SK-N-SH (cell line): ENCODE results near the gene FRRS1L. TPM values are rescaled to one million over a fixed set of nuclear protein-coding genes. Genes with fewer than 3 reads are reported as not detected.

Source experiments
- CTCF ChIA-PET: fragments of 300-600, 350-600 bp; formaldehyde crosslinking; extraction: SDS; loops from one replicate; lab custom pipeline; 2021; lab: Yijun Ruan, JAX
- POLR2A ChIA-PET: fragments of 350-600 bp; sonication (Branson Sonifier 250); formaldehyde crosslinking; extraction: SDS; loops from one replicate; lab custom pipeline; 2020; ENCODE audit warnings: antibody characterized with exemption, inconsistent platforms; lab: Yijun Ruan, JAX
- DNase-seq: peaks from one replicate; pipeline ENCODE4 v3.0.0; 2012
- H2AFZ ChIP-seq: fragments of 200-600 bp; sonication (generic); 2 replicates; pipeline ENCODE4 v1.8.1; 2016; ENCODE audit warnings: antibody characterized with exemption, mild to moderate bottlenecking, low read depth
- H3F3A ChIP-seq: fragments of 200-600 bp; sonication (generic); replicated peaks from 2 replicates; pipeline ENCODE3; 2016; ENCODE audit warnings: antibody characterized with exemption, mild to moderate bottlenecking; ENCODE audit not compliant: insufficient read depth
- H3K27ac ChIP-seq, 2 experiments: fragments of 200-500 bp in 1 of 2; fragments of 200-600 bp in 1 of 2; sonication (Bioruptor generic) in 1 of 2; sonication (generic), shearing (Covaris generic) in 1 of 2; 2 replicates each; pipeline versions ENCODE4 v1.5.1 to v1.6.1; 2014 to 2016; ENCODE audit warnings: low read depth in 2 of 2, inconsistent platforms in 1 of 2, low read length in 1 of 2, mild to moderate bottlenecking in 1 of 2, mixed read lengths in 1 of 2
- H3K27me3 ChIP-seq: fragments of 200-600 bp; sonication (generic), shearing (Covaris generic); 2 replicates; pipeline ENCODE4 v1.6.1; 2016; ENCODE audit warnings: mixed run types; ENCODE audit not compliant: insufficient read depth
- H3K36me3 ChIP-seq, 2 experiments: fragments of 200-500 bp in 1 of 2; fragments of 200-600 bp in 1 of 2; sonication (Bioruptor generic) in 1 of 2; sonication (generic) in 1 of 2; replicated peaks in 1 of 2; 2 replicates each; pipeline versions ENCODE3 to v1.5.1; 2014 to 2016; ENCODE audit warnings: low read length in 1 of 2, mild to moderate bottlenecking in 1 of 2; ENCODE audit not compliant: insufficient read depth in 2 of 2, control insufficient read depth in 1 of 2
- H3K4me1 ChIP-seq, 2 experiments: fragments of 200-500 bp in 1 of 2; fragments of 200-600 bp in 1 of 2; sonication (Bioruptor generic) in 1 of 2; sonication (generic), shearing (Covaris generic) in 1 of 2; 2 replicates each; pipeline versions ENCODE4 v1.5.1 to v1.6.1; 2014 to 2016; ENCODE audit warnings: low read depth in 1 of 2, low read length in 1 of 2, mixed run types in 1 of 2; ENCODE audit not compliant: insufficient read depth in 2 of 2, control insufficient read depth in 1 of 2
- H3K4me2 ChIP-seq: fragments of 200-600 bp; sonication (generic), shearing (Covaris generic); 2 replicates; pipeline ENCODE4 v1.6.1; 2017; ENCODE audit warnings: mixed run types
- H3K4me3 ChIP-seq, 2 experiments: fragments of 200-500 bp in 1 of 2; fragments of 200-600 bp in 1 of 2; sonication (Bioruptor generic) in 1 of 2; sonication (generic), shearing (Covaris generic) in 1 of 2; 2 replicates each; pipeline versions ENCODE4 v1.5.1 to v1.8.1; 2014 to 2016; ENCODE audit warnings: low read depth in 2 of 2, inconsistent platforms in 1 of 2, low read length in 1 of 2, mild to moderate bottlenecking in 1 of 2, mixed read lengths in 1 of 2, moderate library complexity in 1 of 2
- H3K79me2 ChIP-seq: fragments of 200-600 bp; sonication (generic); 2 replicates; pipeline ENCODE4 v1.8.1; 2017; ENCODE audit warnings: mild to moderate bottlenecking; ENCODE audit not compliant: insufficient read depth
- H3K9ac ChIP-seq: fragments of 200-600 bp; sonication (generic); 2 replicates; pipeline ENCODE4 v1.6.1; 2017; ENCODE audit warnings: mixed run types
- H3K9me2 ChIP-seq: fragments of 200-600 bp; sonication (generic); 2 replicates; pipeline ENCODE4 v1.6.1; 2017; ENCODE audit warnings: mixed run types
- H3K9me3 ChIP-seq: fragments of 200-600 bp; sonication (generic); 2 replicates; pipeline ENCODE4 v1.6.1; 2017; ENCODE audit warnings: mixed run types, mild to moderate bottlenecking, moderate library complexity
- H4K20me1 ChIP-seq: fragments of 200-600 bp; sonication (generic); 2 replicates; pipeline ENCODE4 v1.6.1; 2017; ENCODE audit warnings: mild to moderate bottlenecking, mixed run types; ENCODE audit not compliant: insufficient read depth
- CHD2 ChIP-seq: fragments of 150-350 bp; IDR thresholded peaks from 2 replicates; pipeline ENCODE4 v1.6.1; 2018; ENCODE audit warnings: low read length; ENCODE audit not compliant: partially characterized antibody
- ELF1 ChIP-seq: IDR thresholded peaks from 2 replicates; pipeline ENCODE4 v1.4.0; 2012
- EP300 ChIP-seq, 2 experiments: IDR thresholded peaks; 2 replicates each; pipeline versions ENCODE4 v1.4.0 to v1.6.1; 2012; ENCODE audit warnings: borderline replicate concordance in 1 of 2, low read depth in 1 of 2, low read length in 1 of 2
- EZH2phosphoT487 ChIP-seq: fragments of 200-600 bp; sonication (generic); IDR thresholded peaks from 2 replicates; pipeline ENCODE4 v1.6.1; 2017; ENCODE audit warnings: low read depth, mixed run types, mild to moderate bottlenecking, antibody characterized with exemption, moderate library complexity, borderline replicate concordance
- FOXJ3 ChIP-seq: sonication (generic); formaldehyde crosslinking; IDR thresholded peaks from 2 replicates; pipeline ENCODE4 v1.5.1; 2020; ENCODE audit warnings: mild to moderate bottlenecking, missing genetic modification reagents
- JUND ChIP-seq: IDR thresholded peaks from 2 replicates; pipeline ENCODE4 v1.4.0; 2012
- MEF2A ChIP-seq: IDR thresholded peaks from 2 replicates; pipeline ENCODE4 v1.4.0; 2012; ENCODE audit warnings: low read depth, borderline replicate concordance
- NFIC ChIP-seq: IDR thresholded peaks from 2 replicates; pipeline ENCODE4 v1.4.0; 2012; ENCODE audit warnings: borderline replicate concordance
- POLR2AphosphoS5 ChIP-seq: IDR thresholded peaks from 2 replicates; pipeline ENCODE4 v1.6.1; 2012; ENCODE audit warnings: low read depth, low read length
- RAD21 ChIP-seq: IDR thresholded peaks from 2 replicates; pipeline ENCODE4 v1.6.1; 2012; ENCODE audit warnings: mild to moderate bottlenecking, low read length
- RCOR1 ChIP-seq: fragments of 150-350 bp; IDR thresholded peaks from 2 replicates; pipeline ENCODE4 v1.6.1; 2017; ENCODE audit warnings: antibody characterized with exemption, low read length
- RXRA ChIP-seq: IDR thresholded peaks from 2 replicates; pipeline ENCODE4 v1.4.0; 2012; ENCODE audit warnings: low read depth, mild to moderate bottlenecking, borderline replicate concordance
- SIN3A ChIP-seq: IDR thresholded peaks from 2 replicates; pipeline ENCODE4 v1.6.1; 2012; ENCODE audit warnings: low read depth, mild to moderate bottlenecking, low read length, moderate library complexity, borderline replicate concordance
- SMC3 ChIP-seq: IDR thresholded peaks from 2 replicates; pipeline ENCODE4 v1.6.1; 2012; ENCODE audit warnings: low read depth, low read length, improper control_type of control experiment
- TCF12 ChIP-seq: IDR thresholded peaks from 2 replicates; pipeline ENCODE4 v1.4.0; 2012
- YY1 ChIP-seq: IDR thresholded peaks from 2 replicates; pipeline ENCODE4 v1.4.0; 2012; ENCODE audit warnings: low read depth, mild to moderate bottlenecking
- polyA plus RNA-seq, 3 experiments: library from polyadenylated mRNA; depleted of rRNA; stranded (reverse); fragments of >200 nt; gene quantifications; 2 replicates each; pipeline ENCODE4 v1.2.3, GENCODE V29; 2012
- TF ChIP-seq, protein P1 (sequence below): fragments of 150-350 bp; IDR thresholded peaks from 2 replicates; pipeline ENCODE4 v1.6.1; 2016; ENCODE audit warnings: mild to moderate bottlenecking, low read depth, low read length
- TF ChIP-seq, protein P2 (sequence below): fragments of 150-350 bp; IDR thresholded peaks from 2 replicates; pipeline ENCODE4 v1.6.1; 2017; ENCODE audit warnings: antibody characterized with exemption, low read length, low read depth, borderline replicate concordance
- TF ChIP-seq, protein P3 (sequence below): IDR thresholded peaks from 2 replicates; pipeline ENCODE4 v1.4.0; 2012; ENCODE audit warnings: low read depth, borderline replicate concordance
- TF ChIP-seq, protein P4 (sequence below): IDR thresholded peaks from 2 replicates; pipeline ENCODE4; 2012

FRRS1L gene
- polyA plus RNA-seq, 1 of the 3 experiments (the other 2 are of a cell fraction), result 3.7 TPM

DNA sequence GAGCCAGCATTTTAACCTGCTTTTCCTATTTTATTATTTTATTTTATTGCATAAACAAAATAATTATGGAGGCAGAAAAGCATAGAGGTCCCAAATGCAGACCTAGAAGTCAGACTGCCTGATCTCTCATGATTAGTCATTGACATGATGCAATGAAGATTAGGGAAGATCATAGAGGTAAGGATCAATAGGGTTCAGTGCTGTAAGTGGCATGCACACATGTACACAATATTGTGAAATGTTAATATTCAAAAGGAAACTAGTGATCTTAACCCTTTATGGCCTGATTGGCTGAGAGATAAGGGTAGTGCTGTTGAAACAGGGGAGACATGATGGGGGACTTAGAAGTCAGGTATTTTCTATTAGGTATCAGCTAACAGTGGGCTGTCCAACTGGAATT lies 1.1 kb upstream of the FRRS1L start:
- DNase-seq, result no peak
- Histone ChIP-seq H3F3A (no peaks in the 10 kb centered on the region), H3K4me1 (peaks cover 0 to 10% of the 10 kb centered on the region in 2 experiments; a peak in 1 of 4 replicates), H3K27ac (no peak overlapping the region), H3K79me2 (no peaks in the 10 kb centered on the region), H3K9me3 (no peaks in the 10 kb centered on the region), H3K9ac (no peak overlapping the region), H3K4me2 (no peak overlapping the region), H3K4me3 (no peak overlapping the region), H4K20me1 (no peaks in the 10 kb centered on the region), H2AFZ (no peak overlapping the region), H3K36me3 (no peaks in the 10 kb centered on the region), H3K27me3 (0 out of 2 replicates have a peak, but pooled peaks cover 5% of the 10 kb centered on the region), H3K9me2 (no peaks in the 10 kb centered on the region)
- POLR2A ChIA-PET, result no interaction called here
- TF ChIP-seq, protein P1, sequence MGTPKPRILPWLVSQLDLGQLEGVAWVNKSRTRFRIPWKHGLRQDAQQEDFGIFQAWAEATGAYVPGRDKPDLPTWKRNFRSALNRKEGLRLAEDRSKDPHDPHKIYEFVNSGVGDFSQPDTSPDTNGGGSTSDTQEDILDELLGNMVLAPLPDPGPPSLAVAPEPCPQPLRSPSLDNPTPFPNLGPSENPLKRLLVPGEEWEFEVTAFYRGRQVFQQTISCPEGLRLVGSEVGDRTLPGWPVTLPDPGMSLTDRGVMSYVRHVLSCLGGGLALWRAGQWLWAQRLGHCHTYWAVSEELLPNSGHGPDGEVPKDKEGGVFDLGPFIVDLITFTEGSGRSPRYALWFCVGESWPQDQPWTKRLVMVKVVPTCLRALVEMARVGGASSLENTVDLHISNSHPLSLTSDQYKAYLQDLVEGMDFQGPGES, result no peak
- TF ChIP-seq SMC3, result no peak
- no peak for TF ChIP-seq MEF2A
- no peak for TF ChIP-seq TCF12
- TF ChIP-seq RXRA, result no peak
- TF ChIP-seq ELF1, result no peak
- TF ChIP-seq JUND, result no peak
- no peak for TF ChIP-seq EZH2phosphoT487
- no peak for TF ChIP-seq POLR2AphosphoS5
- TF ChIP-seq RAD21, result no peak
- TF ChIP-seq, protein P2, sequence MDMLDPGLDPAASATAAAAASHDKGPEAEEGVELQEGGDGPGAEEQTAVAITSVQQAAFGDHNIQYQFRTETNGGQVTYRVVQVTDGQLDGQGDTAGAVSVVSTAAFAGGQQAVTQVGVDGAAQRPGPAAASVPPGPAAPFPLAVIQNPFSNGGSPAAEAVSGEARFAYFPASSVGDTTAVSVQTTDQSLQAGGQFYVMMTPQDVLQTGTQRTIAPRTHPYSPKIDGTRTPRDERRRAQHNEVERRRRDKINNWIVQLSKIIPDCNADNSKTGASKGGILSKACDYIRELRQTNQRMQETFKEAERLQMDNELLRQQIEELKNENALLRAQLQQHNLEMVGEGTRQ, result no peak
- no peak for TF ChIP-seq NFIC
- TF ChIP-seq RCOR1, result no peak
- no peak for TF ChIP-seq FOXJ3
- no peak for TF ChIP-seq SIN3A
- no peak for TF ChIP-seq CHD2
- TF ChIP-seq, protein P3, sequence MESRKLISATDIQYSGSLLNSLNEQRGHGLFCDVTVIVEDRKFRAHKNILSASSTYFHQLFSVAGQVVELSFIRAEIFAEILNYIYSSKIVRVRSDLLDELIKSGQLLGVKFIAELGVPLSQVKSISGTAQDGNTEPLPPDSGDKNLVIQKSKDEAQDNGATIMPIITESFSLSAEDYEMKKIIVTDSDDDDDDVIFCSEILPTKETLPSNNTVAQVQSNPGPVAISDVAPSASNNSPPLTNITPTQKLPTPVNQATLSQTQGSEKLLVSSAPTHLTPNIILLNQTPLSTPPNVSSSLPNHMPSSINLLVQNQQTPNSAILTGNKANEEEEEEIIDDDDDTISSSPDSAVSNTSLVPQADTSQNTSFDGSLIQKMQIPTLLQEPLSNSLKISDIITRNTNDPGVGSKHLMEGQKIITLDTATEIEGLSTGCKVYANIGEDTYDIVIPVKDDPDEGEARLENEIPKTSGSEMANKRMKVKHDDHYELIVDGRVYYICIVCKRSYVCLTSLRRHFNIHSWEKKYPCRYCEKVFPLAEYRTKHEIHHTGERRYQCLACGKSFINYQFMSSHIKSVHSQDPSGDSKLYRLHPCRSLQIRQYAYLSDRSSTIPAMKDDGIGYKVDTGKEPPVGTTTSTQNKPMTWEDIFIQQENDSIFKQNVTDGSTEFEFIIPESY, result no peak
- TF ChIP-seq, protein P4, sequence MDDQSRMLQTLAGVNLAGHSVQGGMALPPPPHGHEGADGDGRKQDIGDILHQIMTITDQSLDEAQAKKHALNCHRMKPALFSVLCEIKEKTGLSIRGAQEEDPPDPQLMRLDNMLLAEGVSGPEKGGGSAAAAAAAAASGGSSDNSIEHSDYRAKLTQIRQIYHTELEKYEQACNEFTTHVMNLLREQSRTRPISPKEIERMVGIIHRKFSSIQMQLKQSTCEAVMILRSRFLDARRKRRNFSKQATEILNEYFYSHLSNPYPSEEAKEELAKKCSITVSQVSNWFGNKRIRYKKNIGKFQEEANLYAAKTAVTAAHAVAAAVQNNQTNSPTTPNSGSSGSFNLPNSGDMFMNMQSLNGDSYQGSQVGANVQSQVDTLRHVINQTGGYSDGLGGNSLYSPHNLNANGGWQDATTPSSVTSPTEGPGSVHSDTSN, result no peak
- no peak for TF ChIP-seq YY1
- no peak for TF ChIP-seq EP300 (IDR thresholded peaks at IDR 0.05; ENCODE audit: borderline replicate concordance in 1 of 2, low read depth in 1 of 2, low read length in 1 of 2)
- CTCF ChIA-PET, result interaction anchor here (1.4 to 2.2 kb wide), 2 partner anchors 9 to 10 kb away, joined by 4 to 5 read pairs; no protein-coding TSS in a partner anchor
